Measurements from ENCODE around the gene PEX7.

The PEX7 gene

GRCh38 chr6:136864676-136865075 lies 42.3 kb downstream of the PEX7 start:
- H3K4me1 ChIP-seq (ENCODE audit: insufficient read depth, low read length, poor library complexity, severe bottlenecking) = no peaks in the 10 kb centered on the region
- no peaks in the 10 kb centered on the region for H3K36me3 ChIP-seq (ENCODE audit: insufficient read depth, low read length)
- H3K27me3 ChIP-seq (ENCODE audit: insufficient read depth, low read length, poor library complexity, severe bottlenecking) = no peaks in the 10 kb centered on the region
- H3K79me2 ChIP-seq (ENCODE audit: insufficient read depth, low read length) = no peaks in the 10 kb centered on the region
- no peaks in the 10 kb centered on the region for H4K20me1 ChIP-seq (ENCODE audit: insufficient read depth, low read length, poor library complexity, severe bottlenecking)
- H3K9me3 ChIP-seq (ENCODE audit: insufficient read depth, low read depth, low read length) = no peaks in the 10 kb centered on the region
- H3K4me2 ChIP-seq (ENCODE audit: low read depth, low read length, poor library complexity, severe bottlenecking) = no peak overlapping the region
- no peak overlapping the region for H3K9ac ChIP-seq (ENCODE audit: low read depth, low read length, poor library complexity, severe bottlenecking)
- no peaks in the 10 kb centered on the region for H3K9me2 ChIP-seq (replicated peaks; ENCODE audit: low read depth, low read length)
- TF ChIP-seq, protein P1, sequence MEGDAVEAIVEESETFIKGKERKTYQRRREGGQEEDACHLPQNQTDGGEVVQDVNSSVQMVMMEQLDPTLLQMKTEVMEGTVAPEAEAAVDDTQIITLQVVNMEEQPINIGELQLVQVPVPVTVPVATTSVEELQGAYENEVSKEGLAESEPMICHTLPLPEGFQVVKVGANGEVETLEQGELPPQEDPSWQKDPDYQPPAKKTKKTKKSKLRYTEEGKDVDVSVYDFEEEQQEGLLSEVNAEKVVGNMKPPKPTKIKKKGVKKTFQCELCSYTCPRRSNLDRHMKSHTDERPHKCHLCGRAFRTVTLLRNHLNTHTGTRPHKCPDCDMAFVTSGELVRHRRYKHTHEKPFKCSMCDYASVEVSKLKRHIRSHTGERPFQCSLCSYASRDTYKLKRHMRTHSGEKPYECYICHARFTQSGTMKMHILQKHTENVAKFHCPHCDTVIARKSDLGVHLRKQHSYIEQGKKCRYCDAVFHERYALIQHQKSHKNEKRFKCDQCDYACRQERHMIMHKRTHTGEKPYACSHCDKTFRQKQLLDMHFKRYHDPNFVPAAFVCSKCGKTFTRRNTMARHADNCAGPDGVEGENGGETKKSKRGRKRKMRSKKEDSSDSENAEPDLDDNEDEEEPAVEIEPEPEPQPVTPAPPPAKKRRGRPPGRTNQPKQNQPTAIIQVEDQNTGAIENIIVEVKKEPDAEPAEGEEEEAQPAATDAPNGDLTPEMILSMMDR (conservative IDR thresholded peaks at IDR 0.05; ENCODE audit: low read length) = no peak
- no peak for TF ChIP-seq EZH2phosphoT487 (IDR thresholded peaks at IDR 0.05; ENCODE audit: borderline replicate concordance)
- no peak overlapping the region for H3K4me3 ChIP-seq (ENCODE audit: low read length, poor library complexity, severe bottlenecking)
- H3F3A ChIP-seq (ENCODE audit: low read depth) = no peaks in the 10 kb centered on the region
- H2AFZ ChIP-seq (ENCODE audit: low read length) = no peak overlapping the region

- H3K9me2 ChIP-seq (replicated peaks; ENCODE audit: low read depth, low read length) = no peaks in the 10 kb centered on the region
- no peaks in the 10 kb centered on the region for H3K9me3 ChIP-seq (ENCODE audit: insufficient read depth, low read depth, low read length)
- no peaks in the 10 kb centered on the region for H3K79me2 ChIP-seq (ENCODE audit: insufficient read depth, low read length)
- TF ChIP-seq, protein P1 (conservative IDR thresholded peaks at IDR 0.05; ENCODE audit: low read length) = no peak
- no peak for TF ChIP-seq EZH2phosphoT487 (IDR thresholded peaks at IDR 0.05; ENCODE audit: borderline replicate concordance)
- H4K20me1 ChIP-seq (ENCODE audit: insufficient read depth, low read length, poor library complexity, severe bottlenecking) = no peaks in the 10 kb centered on the region
- no peak overlapping the region for H2AFZ ChIP-seq (ENCODE audit: low read length)
- no peak overlapping the region for H3K9ac ChIP-seq (ENCODE audit: low read depth, low read length, poor library complexity, severe bottlenecking)
- no peaks in the 10 kb centered on the region for H3K36me3 ChIP-seq (ENCODE audit: insufficient read depth, low read length)
- H3K4me2 ChIP-seq (ENCODE audit: low read depth, low read length, poor library complexity, severe bottlenecking) = no peak overlapping the region
- H3K27me3 ChIP-seq (ENCODE audit: insufficient read depth, low read length, poor library complexity, severe bottlenecking) = no peaks in the 10 kb centered on the region
- H3K4me1 ChIP-seq (ENCODE audit: insufficient read depth, low read length, poor library complexity, severe bottlenecking) = no peaks in the 10 kb centered on the region
- H3K4me3 ChIP-seq (ENCODE audit: low read length, poor library complexity, severe bottlenecking) = no peak overlapping the region
- no peaks in the 10 kb centered on the region for H3F3A ChIP-seq (ENCODE audit: low read depth)
Observed at GRCh38 chr6:136866872-136867416, 44.6 kb downstream of the PEX7 start.

DNA sequence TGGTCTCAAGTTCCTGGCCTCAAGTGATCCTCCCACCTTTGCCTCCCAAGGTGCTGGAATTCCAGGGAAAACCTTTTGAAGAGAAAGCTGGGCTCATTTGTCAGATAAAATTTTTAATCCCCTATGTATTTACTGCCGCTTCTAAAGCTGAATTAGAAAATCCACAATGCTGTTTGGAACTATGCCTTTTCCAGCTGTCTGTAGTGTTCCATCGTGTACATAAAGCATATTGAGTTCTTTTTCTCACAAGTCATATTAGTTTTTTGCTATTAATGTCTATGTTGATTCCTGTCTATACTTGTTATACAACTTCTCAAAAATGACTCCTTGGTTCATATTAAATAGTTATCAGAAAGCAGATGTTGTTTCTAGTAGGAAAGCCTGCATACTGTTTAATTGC lies 47.1 kb downstream of the PEX7 start:
- H3K36me3 ChIP-seq (ENCODE audit: insufficient read depth, low read length) = peaks cover 11% of the 10 kb centered on the region; the same call in 1 of the 2 replicates
- no peak for TF ChIP-seq EZH2phosphoT487 (IDR thresholded peaks at IDR 0.05; ENCODE audit: borderline replicate concordance)
- TF ChIP-seq, protein P1 (conservative IDR thresholded peaks at IDR 0.05; ENCODE audit: low read length) = no peak
- peaks cover 9% of the 10 kb centered on the region; the same call in 1 of the 2 replicates for H3K9me3 ChIP-seq (ENCODE audit: insufficient read depth, low read depth, low read length)
- no peaks in the 10 kb centered on the region for H3K79me2 ChIP-seq (ENCODE audit: insufficient read depth, low read length)
- H3K4me2 ChIP-seq (ENCODE audit: low read depth, low read length, poor library complexity, severe bottlenecking) = no peak overlapping the region
- no peak overlapping the region for H3K4me3 ChIP-seq (ENCODE audit: low read length, poor library complexity, severe bottlenecking)
- no peaks in the 10 kb centered on the region for H3K9me2 ChIP-seq (replicated peaks; ENCODE audit: low read depth, low read length)
- no peak overlapping the region for H3K9ac ChIP-seq (ENCODE audit: low read depth, low read length, poor library complexity, severe bottlenecking)
- no peaks in the 10 kb centered on the region for H4K20me1 ChIP-seq (ENCODE audit: insufficient read depth, low read length, poor library complexity, severe bottlenecking)
- no peaks in the 10 kb centered on the region for H3K27me3 ChIP-seq (ENCODE audit: insufficient read depth, low read length, poor library complexity, severe bottlenecking)
- H3F3A ChIP-seq (ENCODE audit: low read depth) = no peaks in the 10 kb centered on the region
- no peak overlapping the region for H2AFZ ChIP-seq (ENCODE audit: low read length)
- H3K4me1 ChIP-seq (ENCODE audit: insufficient read depth, low read length, poor library complexity, severe bottlenecking) = no peaks in the 10 kb centered on the region

Measured in Loucy (cell line).